HepG2 (cell line): ENCODE results near the gene TM9SF2. TPM values are rescaled to one million over a fixed set of nuclear protein-coding genes. Genes with fewer than 3 reads are reported as not detected.

Experiments used
- ATAC-seq: fragments of 200-7000 bp; cut with Tn5 transposase; 3 replicates; pipeline ENCODE4 v1.9.1; 2020; ENCODE audit warnings: mild to moderate bottlenecking, moderate library complexity
- BruUV-seq: library from RNA; stranded (reverse); fragments of 400-500 nt; replicated peaks from 2 replicates; lab custom pipeline; 2021; lab: Mats Ljungman, UMichigan
- CTCF ChIA-PET: fragments of 300-600 bp; formaldehyde crosslinking; extraction: SDS; loops from one replicate; lab custom pipeline; 2021; ENCODE audit warnings: low total read pairs, inconsistent platforms, low intra/inter-chr PET ratio; lab: Yijun Ruan, JAX
- POLR2A ChIA-PET: fragments of 350-600 bp; sonication (Branson Sonifier 250); formaldehyde crosslinking; loops from one replicate; lab custom pipeline; 2020; ENCODE audit warnings: antibody characterized with exemption, inconsistent platforms; lab: Yijun Ruan, JAX
- DNase-seq: peaks from one replicate; pipeline ENCODE4 v3.0.0-alpha.2; 2015; ENCODE audit warnings: low spot score
- FAIRE-seq: peaks from 3 replicates; lab custom pipeline; 2011; peaks lifted over from hg19 to GRCh38; lab: Jason Lieb, UNC
- H2AFZ ChIP-seq: one replicate; pipeline ENCODE4 v1.6.1; 2011; ENCODE audit warnings: low read length, inconsistent platforms
- H3K27ac ChIP-seq: fragments of 300-600 bp; 3 replicates; pipeline ENCODE4 v1.8.0; 2011; ENCODE audit warnings: mixed run types, mild to moderate bottlenecking, mixed read lengths, low read length, inconsistent platforms; ENCODE audit not compliant: insufficient read depth; ENCODE audit errors: extremely low read length
- H3K27me3 ChIP-seq, 2 experiments: fragments of 200-600 bp in 1 of 2; 2 replicates in 1 of 2; 3 replicates in 1 of 2; pipeline versions ENCODE4 v1.6.0 to v1.8.0; 2011; ENCODE audit warnings: low read length in 2 of 2, mild to moderate bottlenecking in 2 of 2, moderate library complexity in 2 of 2, inconsistent platforms in 1 of 2; ENCODE audit not compliant: insufficient read depth in 2 of 2, control insufficient read depth in 1 of 2
- H3K36me3 ChIP-seq, 2 experiments: fragments of 200-600 bp in 1 of 2; replicated peaks in 1 of 2; 2 replicates in 1 of 2; 3 replicates in 1 of 2; pipeline versions ENCODE4 v1.5.1 to v1.8.0; 2011; ENCODE audit warnings: low read length in 2 of 2, inconsistent platforms in 1 of 2; ENCODE audit not compliant: insufficient read depth in 2 of 2, control insufficient read depth in 1 of 2
- H3K4me1 ChIP-seq: 2 replicates; pipeline ENCODE4 v1.5.1; 2012; ENCODE audit warnings: low read length, inconsistent platforms; ENCODE audit not compliant: insufficient read depth
- H3K4me2 ChIP-seq: 2 replicates; pipeline ENCODE4 v1.6.0; 2011; ENCODE audit warnings: low read depth, low read length, inconsistent platforms
- H3K4me3 ChIP-seq, 3 experiments: fragments of 200-600 bp in 1 of 3; sonication (generic), shearing (Covaris generic) in 1 of 3; replicated peaks in 1 of 3; 2 replicates each; pipeline ENCODE4 v1.5.1; 2011 to 2016; ENCODE audit warnings: low read length in 3 of 3, inconsistent platforms in 2 of 3, low read depth in 2 of 3, mild to moderate bottlenecking in 2 of 3, control low read depth in 1 of 3, mixed read lengths in 1 of 3; ENCODE audit not compliant: insufficient read depth in 1 of 3
- H3K79me2 ChIP-seq: one replicate; pipeline ENCODE4 v1.6.1; 2011; ENCODE audit warnings: low read length, inconsistent platforms; ENCODE audit not compliant: insufficient read depth
- H3K9ac ChIP-seq: 2 replicates; pipeline ENCODE4 v1.6.0; 2011; ENCODE audit warnings: mild to moderate bottlenecking, low read depth, low read length, inconsistent platforms; ENCODE audit not compliant: insufficient read depth
- H3K9me3 ChIP-seq: 2 replicates; pipeline ENCODE4 v1.5.1; 2012; ENCODE audit warnings: mild to moderate bottlenecking, low read length
- H4K20me1 ChIP-seq: 2 replicates; pipeline ENCODE4 v1.6.0; 2011; ENCODE audit warnings: inconsistent platforms, mild to moderate bottlenecking, low read length, moderate library complexity; ENCODE audit not compliant: insufficient read depth
- CENPX ChIP-seq: sonication (generic); formaldehyde crosslinking; IDR thresholded peaks from 2 replicates; pipeline ENCODE4 v1.9.0; 2021; ENCODE audit warnings: mild to moderate bottlenecking, missing genetic modification reagents, moderate library complexity
- HOMEZ ChIP-seq: IDR thresholded peaks from 2 replicates; pipeline ENCODE4 v1.6.1; 2016; ENCODE audit warnings: low read depth
- IKZF4 ChIP-seq: sonication (generic); formaldehyde crosslinking; IDR thresholded peaks from 2 replicates; pipeline ENCODE4 v1.5.1; 2020; ENCODE audit warnings: borderline replicate concordance, mild to moderate bottlenecking, low read depth, missing genetic modification reagents; ENCODE audit errors: not compliant biosample characterization
- PHB2 ChIP-seq: fragments of 450-650 bp; IDR thresholded peaks from 2 replicates; pipeline ENCODE4 v1.6.1; 2018; ENCODE audit not compliant: partially characterized antibody
- PPARG ChIP-seq: conservative IDR thresholded peaks from 2 replicates; pipeline ENCODE4 v1.6.1; 2016; ENCODE audit warnings: missing biosample characterization, missing genetic modification reagents
- SCMH1 ChIP-seq: sonication (generic); formaldehyde crosslinking; IDR thresholded peaks from 2 replicates; pipeline ENCODE4 v1.9.0; 2021; ENCODE audit warnings: missing genetic modification reagents, mild to moderate bottlenecking, borderline replicate concordance
- SMAD1 ChIP-seq: sonication (generic); formaldehyde crosslinking; IDR thresholded peaks from 2 replicates; pipeline ENCODE4 v1.4.0; 2020; ENCODE audit warnings: missing genetic modification reagents, low read depth, mild to moderate bottlenecking, borderline replicate concordance
- ZEB1 ChIP-seq: IDR thresholded peaks from 2 replicates; pipeline ENCODE4 v1.6.1; 2012; ENCODE audit warnings: mild to moderate bottlenecking, low read depth, inconsistent platforms; ENCODE audit not compliant: insufficient replicate concordance
- ZNF24 ChIP-seq: fragments of 450-650 bp; IDR thresholded peaks from 2 replicates; pipeline ENCODE4 v1.6.1; 2017; ENCODE audit warnings: antibody characterized with exemption, mild to moderate bottlenecking
- ZNF484 ChIP-seq: sonication (generic); formaldehyde crosslinking; IDR thresholded peaks from 2 replicates; pipeline ENCODE4 v1.5.1; 2020; ENCODE audit warnings: mild to moderate bottlenecking, low read depth, missing genetic modification reagents, borderline replicate concordance
- ZNF589 ChIP-seq: sonication (generic); formaldehyde crosslinking; conservative IDR thresholded peaks from 2 replicates; pipeline ENCODE4 v1.8.0; 2022; ENCODE audit warnings: mild to moderate bottlenecking, moderate library complexity, missing genetic modification reagents
- ZNF780A ChIP-seq: sonication (generic); formaldehyde crosslinking; IDR thresholded peaks from 2 replicates; pipeline ENCODE4 v1.8.0; 2022; ENCODE audit warnings: mild to moderate bottlenecking, missing genetic modification reagents, moderate library complexity
- ZNF816 ChIP-seq: sonication (generic); formaldehyde crosslinking; IDR thresholded peaks from 2 replicates; pipeline ENCODE4 v1.8.0; 2022; ENCODE audit warnings: missing genetic modification reagents, mild to moderate bottlenecking, borderline replicate concordance
- ZSCAN31 ChIP-seq: sonication (generic); formaldehyde crosslinking; IDR thresholded peaks from 2 replicates; pipeline ENCODE4 v1.5.0; 2020; ENCODE audit warnings: low read depth, mild to moderate bottlenecking, missing genetic modification reagents
- WGBS: methylation state at CpG from one replicate; pipeline ENCODE4 v1.1.6; 2017; ENCODE audit warnings: low lambda C conversion rate; 5-methylcytosine and 5-hydroxymethylcytosine counted together
- in situ Hi-C: cut with HindIII; loops from 2 replicates; pipeline ENCODE4 v1.10.0; 2017; ENCODE audit warnings: low pct_unique_long_range_greater_than_20kb; ENCODE audit not compliant: extremely low pct_ligation_motif_present
- intact Hi-C: fragments of 100-400 bp; cut with micrococcal nuclease; formaldehyde crosslinking; loops from one replicate; pipeline ENCODE4 v1.10.0; 2022; ENCODE audit not compliant: unreplicated experiment
- polyA plus RNA-seq, 8 experiments: library from polyadenylated mRNA; depleted of rRNA in 3 of 8; stranded (reverse) in 7 of 8; unstranded in 1 of 8; fragments of >200 nt; fragmentation: Illumina TruSeq in 4 of 8; extraction: Trizol in 4 of 8; gene quantifications; 2 replicates each; pipeline versions ENCODE4 v1.2.1 to v1.2.3, GENCODE V29; 2011 to 2016; ENCODE audit warnings: low read depth in 4 of 8, missing spikeins in 1 of 8, mixed read lengths in 1 of 8; ENCODE audit not compliant: insufficient read depth in 1 of 8
- total RNA-seq, 5 experiments: library from RNA; depleted of rRNA; stranded (reverse); fragments of >200 nt; fragmentation: Illumina TruSeq; extraction: Trizol; gene quantifications; 2 replicates each; pipeline ENCODE4 v1.2.3, GENCODE V29; 2016; ENCODE audit warnings: low read depth in 1 of 5
- TF ChIP-seq, protein P1 (sequence below): sonication (generic); formaldehyde crosslinking; IDR thresholded peaks from 2 replicates; pipeline ENCODE4 v1.4.0; 2020; ENCODE audit warnings: mild to moderate bottlenecking, missing genetic modification reagents
- TF ChIP-seq, protein P2 (sequence below): sonication (generic); formaldehyde crosslinking; IDR thresholded peaks from 2 replicates; pipeline ENCODE4 v1.5.1; 2020; ENCODE audit warnings: missing genetic modification reagents, mild to moderate bottlenecking, borderline replicate concordance

Gene TM9SF2
- total and polyA plus RNA-seq, 2 of the 13 experiments (the other 11 are each of a cell fraction or from before 2014, with no cell fraction given) = 94.1 to 123 TPM

- intact Hi-C loops = no loop called here
- Histone ChIP-seq H3K36me3 (peaks cover 15 to 68% of the 10 kb centered on the region in 2 experiments), H3K9ac (no peak overlapping the region), H3K27ac (no peak overlapping the region), H3K79me2 (no peaks in the 10 kb centered on the region), H3K9me3 (no peaks in the 10 kb centered on the region), H3K4me1 (no peaks in the 10 kb centered on the region), H2AFZ (no peak overlapping the region), H4K20me1 (no peaks in the 10 kb centered on the region; the same call in 1 of the 2 replicates), H3K4me3 (no peak overlapping the region), H3K4me2 (no peak overlapping the region), H3K27me3 (no peaks in the 10 kb centered on the region)
- in situ Hi-C loops = no loop called here
- POLR2A ChIA-PET = no interaction called here
- BruUV-seq = no TSS peak
- DNase-seq (no peak), ATAC-seq (no peak), FAIRE-seq (no peak)
- CTCF ChIA-PET = no interaction called here
- TF ChIP-seq ZNF24 = no peak
- TF ChIP-seq, protein P1, sequence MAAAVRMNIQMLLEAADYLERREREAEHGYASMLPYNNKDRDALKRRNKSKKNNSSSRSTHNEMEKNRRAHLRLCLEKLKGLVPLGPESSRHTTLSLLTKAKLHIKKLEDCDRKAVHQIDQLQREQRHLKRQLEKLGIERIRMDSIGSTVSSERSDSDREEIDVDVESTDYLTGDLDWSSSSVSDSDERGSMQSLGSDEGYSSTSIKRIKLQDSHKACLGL (CRISPR knock-in tag) = no peak
- TF ChIP-seq ZEB1 = no peak
- no peak for TF ChIP-seq ZNF484 (CRISPR knock-in tag)
- no peak for TF ChIP-seq IKZF4 (CRISPR knock-in tag)
- WGBS = 99% methylated on average over 4 of the region's 4 CpGs
These were observed 24.7 kb downstream of the TM9SF2 start for GRCh38 chr13:99525967-99526366.

DNA sequence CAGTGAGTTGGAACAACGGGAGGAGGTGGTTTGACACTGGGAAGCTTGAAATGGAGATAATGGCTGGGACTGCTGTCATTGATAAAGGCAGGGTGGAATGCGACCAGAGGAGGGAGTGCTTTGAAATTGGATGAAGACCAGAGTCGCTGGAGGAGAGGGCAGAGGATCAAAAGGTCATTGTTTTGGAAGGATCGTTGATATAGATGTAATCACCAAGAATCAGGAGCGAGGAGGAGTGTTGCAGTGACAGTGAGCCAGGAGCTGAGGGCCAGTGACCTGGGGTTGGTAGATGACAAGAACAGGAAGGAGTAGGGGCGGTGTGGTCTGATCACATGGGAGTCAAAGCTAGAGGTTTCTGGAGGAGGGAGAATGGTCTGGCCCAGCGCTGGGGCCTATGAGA lies 25.3 kb downstream of the TM9SF2 start:
- FAIRE-seq = no peak
- BruUV-seq = no TSS peak
- CTCF ChIA-PET = no interaction called here
- TF ChIP-seq ZSCAN31 (no peak), SCMH1 (no peak), ZNF816 (CRISPR knock-in tag) (no peak), ZNF780A (CRISPR knock-in tag) (no peak), PPARG (CRISPR knock-in tag) (no peak), HOMEZ (no peak), ZNF589 (CRISPR knock-in tag) (no peak), SMAD1 (CRISPR knock-in tag) (no peak), PHB2 (no peak), CENPX (no peak)
- TF ChIP-seq, protein P2, sequence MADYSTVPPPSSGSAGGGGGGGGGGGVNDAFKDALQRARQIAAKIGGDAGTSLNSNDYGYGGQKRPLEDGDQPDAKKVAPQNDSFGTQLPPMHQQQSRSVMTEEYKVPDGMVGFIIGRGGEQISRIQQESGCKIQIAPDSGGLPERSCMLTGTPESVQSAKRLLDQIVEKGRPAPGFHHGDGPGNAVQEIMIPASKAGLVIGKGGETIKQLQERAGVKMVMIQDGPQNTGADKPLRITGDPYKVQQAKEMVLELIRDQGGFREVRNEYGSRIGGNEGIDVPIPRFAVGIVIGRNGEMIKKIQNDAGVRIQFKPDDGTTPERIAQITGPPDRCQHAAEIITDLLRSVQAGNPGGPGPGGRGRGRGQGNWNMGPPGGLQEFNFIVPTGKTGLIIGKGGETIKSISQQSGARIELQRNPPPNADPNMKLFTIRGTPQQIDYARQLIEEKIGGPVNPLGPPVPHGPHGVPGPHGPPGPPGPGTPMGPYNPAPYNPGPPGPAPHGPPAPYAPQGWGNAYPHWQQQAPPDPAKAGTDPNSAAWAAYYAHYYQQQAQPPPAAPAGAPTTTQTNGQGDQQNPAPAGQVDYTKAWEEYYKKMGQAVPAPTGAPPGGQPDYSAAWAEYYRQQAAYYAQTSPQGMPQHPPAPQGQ (CRISPR knock-in tag) = no peak

More for the DNA sequence above, 25.3 kb downstream of the TM9SF2 start:
- H3K9me3 ChIP-seq = no peaks in the 10 kb centered on the region
- no peak overlapping the region for H3K27ac ChIP-seq
- no peaks in the 10 kb centered on the region; the same call in 1 of the 2 replicates for H4K20me1 ChIP-seq
- H3K36me3 ChIP-seq = peaks cover 14 to 63% of the 10 kb centered on the region in 2 experiments
- no peaks in the 10 kb centered on the region for H3K79me2 ChIP-seq
- no peaks in the 10 kb centered on the region for H3K27me3 ChIP-seq
- no peak overlapping the region for H3K4me2 ChIP-seq
- DNase-seq (no peak), ATAC-seq (no peak; the same call in 2 of the 3 replicates)
- H3K9ac ChIP-seq = no peak overlapping the region
- WGBS = 92% methylated on average over 7 of the region's 7 CpGs
- no peaks in the 10 kb centered on the region for H3K4me1 ChIP-seq
- intact Hi-C loops (no loop called here), in situ Hi-C loops (no loop called here)
- H2AFZ ChIP-seq = no peak overlapping the region
- H3K4me3 ChIP-seq = no peak overlapping the region
- POLR2A ChIA-PET = no interaction called here
